ENCODE results near the gene TMEM61.
"Not testable (repeated sequence)": the region's sequence is repeated elsewhere in the genome, so short reads cannot be mapped to it uniquely, and the experiment has no call there.

Gene TMEM61

GRCh38 chr1:54980528-54981241 lies at the start of gene TMEM61:
Gene TMEM61, plus strand, starts transcription at chr1:54980628. Its CDS starts 438 bp downstream, at chr1:54981066.
- in situ Hi-C loops (cut with MboI; ENCODE audit: low sequenced_read_pairs): no loop called here

GRCh38 chr1:54931275-54931840 lies 49.1 kb upstream of the TMEM61 start:
- in situ Hi-C loops (cut with MboI; ENCODE audit: low sequenced_read_pairs): no loop called here

GRCh38 chr1:54934081-54934480 lies 46.3 kb upstream of the TMEM61 start:
- in situ Hi-C loops (cut with MboI; ENCODE audit: low sequenced_read_pairs): not testable (repeated sequence)

- in situ Hi-C loops (cut with MboI; ENCODE audit: low sequenced_read_pairs): no loop called here
Measured at GRCh38 chr1:54934869-54935268, 45.6 kb upstream of the TMEM61 start.

- in situ Hi-C loops (cut with MboI; ENCODE audit: low sequenced_read_pairs): no loop called here
Measured at GRCh38 chr1:54936791-54937190, 43.6 kb upstream of the TMEM61 start.

- in situ Hi-C loops (cut with MboI; ENCODE audit: low sequenced_read_pairs): no loop called here
Measured at GRCh38 chr1:54937469-54937868, 43.0 kb upstream of the TMEM61 start.

- in situ Hi-C loops (cut with MboI; ENCODE audit: low sequenced_read_pairs): not testable (repeated sequence)
Measured at GRCh38 chr1:54938955-54939354, 41.5 kb upstream of the TMEM61 start.

GRCh38 chr1:54940042-54940441 lies 40.4 kb upstream of the TMEM61 start:
- in situ Hi-C loops (cut with MboI; ENCODE audit: low sequenced_read_pairs): no loop called here

GRCh38 chr1:54942976-54943375 lies 37.5 kb upstream of the TMEM61 start:
- in situ Hi-C loops (cut with MboI; ENCODE audit: low sequenced_read_pairs): no loop called here

GRCh38 chr1:54944610-54945392 lies 35.6 kb upstream of the TMEM61 start:
- in situ Hi-C loops (cut with MboI; ENCODE audit: low sequenced_read_pairs): no loop called here

- in situ Hi-C loops (cut with MboI; ENCODE audit: low sequenced_read_pairs): no loop called here
Measured at GRCh38 chr1:54945393-54945936, 35.0 kb upstream of the TMEM61 start.

- in situ Hi-C loops (cut with MboI; ENCODE audit: low sequenced_read_pairs): no loop called here
Measured at GRCh38 chr1:54947540-54947939, 32.9 kb upstream of the TMEM61 start.

- in situ Hi-C loops (cut with MboI; ENCODE audit: low sequenced_read_pairs): no loop called here
Measured at GRCh38 chr1:54949053-54949452, 31.4 kb upstream of the TMEM61 start.

- in situ Hi-C loops (cut with MboI; ENCODE audit: low sequenced_read_pairs): no loop called here
Measured at GRCh38 chr1:54950006-54950368, 30.4 kb upstream of the TMEM61 start.

- in situ Hi-C loops (cut with MboI; ENCODE audit: low sequenced_read_pairs): no loop called here
Measured at GRCh38 chr1:54950369-54951163, 29.9 kb upstream of the TMEM61 start.

GRCh38 chr1:54951810-54952226 lies 28.6 kb upstream of the TMEM61 start:
- in situ Hi-C loops (cut with MboI; ENCODE audit: low sequenced_read_pairs): no loop called here

- in situ Hi-C loops (cut with MboI; ENCODE audit: low sequenced_read_pairs): no loop called here
Measured at GRCh38 chr1:54952950-54953718, 27.3 kb upstream of the TMEM61 start.

- in situ Hi-C loops (cut with MboI; ENCODE audit: low sequenced_read_pairs): no loop called here
Measured at GRCh38 chr1:54953846-54954245, 26.6 kb upstream of the TMEM61 start.

- in situ Hi-C loops (cut with MboI; ENCODE audit: low sequenced_read_pairs): no loop called here
Measured at GRCh38 chr1:54955359-54955758, 25.1 kb upstream of the TMEM61 start.

GRCh38 chr1:54956726-54957125 lies 23.7 kb upstream of the TMEM61 start:
- in situ Hi-C loops (cut with MboI; ENCODE audit: low sequenced_read_pairs): no loop called here

All from hTERT RPE-1 (cell line).